GM23248 (cell line): ENCODE measurements around the gene TAB3. TPM values are rescaled to one million over a fixed set of nuclear protein-coding genes. Genes with fewer than 3 reads are reported as not detected.

Experiments
- DNase-seq: peaks from one replicate; pipeline ENCODE4 v3.0.0-alpha.2; 2015
- H2AFZ ChIP-seq: fragments of 200-600 bp; sonication (generic); 2 replicates; pipeline ENCODE4 v1.6.1; 2016; ENCODE audit warnings: antibody characterized with exemption
- H3F3A ChIP-seq: fragments of 200-600 bp; sonication (generic); 2 replicates; pipeline ENCODE4 v1.6.1; 2016; ENCODE audit warnings: mild to moderate bottlenecking, antibody characterized with exemption, mixed run types; ENCODE audit not compliant: insufficient read depth
- H3K27ac ChIP-seq: fragments of 200-600 bp; sonication (generic); 2 replicates; pipeline ENCODE4 v1.5.1; 2016; ENCODE audit warnings: mild to moderate bottlenecking
- H3K27me3 ChIP-seq: fragments of 200-600 bp; sonication (generic); replicated peaks from 2 replicates; pipeline ENCODE4 v1.6.1; 2016; ENCODE audit warnings: mild to moderate bottlenecking; ENCODE audit not compliant: insufficient read depth
- H3K36me3 ChIP-seq: fragments of 200-600 bp; sonication (generic); 2 replicates; pipeline ENCODE4 v1.6.1; 2016; ENCODE audit warnings: low read depth, mild to moderate bottlenecking
- H3K4me1 ChIP-seq: fragments of 200-600 bp; sonication (generic); 2 replicates; pipeline ENCODE4 v1.6.1; 2016; ENCODE audit warnings: mild to moderate bottlenecking; ENCODE audit not compliant: insufficient read depth
- H3K4me2 ChIP-seq: fragments of 200-600 bp; sonication (generic); one replicate; pipeline ENCODE4 v1.6.1; 2016; ENCODE audit warnings: mild to moderate bottlenecking; ENCODE audit not compliant: unreplicated experiment
- H3K4me3 ChIP-seq: fragments of 200-600 bp; sonication (generic); 2 replicates; pipeline ENCODE4 v1.5.1; 2016; ENCODE audit warnings: mild to moderate bottlenecking
- H3K79me2 ChIP-seq: fragments of 200-600 bp; sonication (generic); 2 replicates; pipeline ENCODE4 v1.6.1; 2016; ENCODE audit warnings: mild to moderate bottlenecking; ENCODE audit not compliant: insufficient read depth
- H3K9ac ChIP-seq: fragments of 200-600 bp; sonication (generic); 2 replicates; pipeline ENCODE4 v1.6.1; 2016; ENCODE audit warnings: mild to moderate bottlenecking
- H3K9me2 ChIP-seq: fragments of 200-600 bp; sonication (generic); 2 replicates; pipeline ENCODE4 v1.6.1; 2016; ENCODE audit warnings: mixed run types, mild to moderate bottlenecking, moderate library complexity; ENCODE audit not compliant: insufficient read depth
- H3K9me3 ChIP-seq: fragments of 200-600 bp; sonication (generic); one replicate; pipeline ENCODE4 v1.6.1; 2017; ENCODE audit warnings: low read depth
- H4K20me1 ChIP-seq: fragments of 200-600 bp; sonication (generic); 2 replicates; pipeline ENCODE4 v1.6.0; 2016; ENCODE audit not compliant: insufficient read depth
- EZH2 ChIP-seq: fragments of 200-600 bp; sonication (generic); IDR thresholded peaks from 2 replicates; pipeline ENCODE4 v1.6.1; 2018; ENCODE audit warnings: antibody characterized with exemption, mild to moderate bottlenecking; ENCODE audit not compliant: insufficient read depth, poor library complexity, severe bottlenecking
- EZH2phosphoT487 ChIP-seq: fragments of 200-600 bp; sonication (generic); IDR thresholded peaks from 2 replicates; pipeline ENCODE4 v1.6.1; 2018; ENCODE audit warnings: antibody characterized with exemption, moderate library complexity, mild to moderate bottlenecking, low read depth; ENCODE audit not compliant: insufficient read depth
- WGBS, 2 experiments: methylation state at CpG; one replicate each; pipeline ENCODE4 v1.1.6; 2015 to 2017; ENCODE audit warnings: low lambda C conversion rate in 2 of 2, low coverage in 1 of 2; ENCODE audit errors: missing lambda C conversion rate in 2 of 2; 5-methylcytosine and 5-hydroxymethylcytosine counted together
- in situ Hi-C: fragments of 300-500 bp; cut with MboI; formaldehyde crosslinking; loops from 2 replicates; pipeline ENCODE4 v1.15.0; 2020
- polyA plus RNA-seq: library from polyadenylated mRNA; unstranded; fragments of >200 nt; fragmentation: Nextera tagmentation; extraction: Ambion mirVana; gene quantifications from 2 replicates; pipeline ENCODE4 v1.2.1, GENCODE V29; 2016
- total RNA-seq: library from RNA; depleted of rRNA; stranded (reverse); fragments of >200 nt; shearing (Covaris generic); gene quantifications from 2 replicates; pipeline ENCODE4 v1.2.3, GENCODE V29; 2014

Gene TAB3
- total and polyA plus RNA-seq, 2 experiments from 2014 or later: 4.2 to 20.4 TPM

GRCh38 chrX:30888526-30889146, 418 bp downstream of the TAB3 start:
- no peaks in the 10 kb centered on the region for H3K9me2 ChIP-seq
- WGBS, 2 experiments: 0 to 2% methylated on average over 1 to 11 of the region's 45 CpGs
- H3K9ac ChIP-seq: peak overlapping the region; percentile 88
- TF ChIP-seq EZH2: no peak
- no peak for TF ChIP-seq EZH2phosphoT487
- peak; percentile 38 for DNase-seq
- H3K27me3 ChIP-seq: no peaks in the 10 kb centered on the region
- peak overlapping the region; percentile 90 for H3K4me2 ChIP-seq
- no peaks in the 10 kb centered on the region for H4K20me1 ChIP-seq
- H3K4me1 ChIP-seq: no peaks in the 10 kb centered on the region
- peak overlapping the region; percentile 62 for H3K27ac ChIP-seq
- H3F3A ChIP-seq: no peaks in the 10 kb centered on the region
- H2AFZ ChIP-seq: peak overlapping the region; percentile 82
- in situ Hi-C loops: no loop called here
- H3K4me3 ChIP-seq: peak overlapping the region; percentile 90
- no peaks in the 10 kb centered on the region for H3K36me3 ChIP-seq
- no peaks in the 10 kb centered on the region for H3K9me3 ChIP-seq
- peaks cover 52% of the 10 kb centered on the region for H3K79me2 ChIP-seq

- Histone ChIP-seq H4K20me1 (no peaks in the 10 kb centered on the region), H3K9me3 (no peaks in the 10 kb centered on the region), H3K4me3 (peak overlapping the region; percentile 90), H3K9ac (peak overlapping the region; percentile 88), H3K4me2 (peak overlapping the region; percentile 90), H3K36me3 (no peaks in the 10 kb centered on the region), H3K9me2 (no peaks in the 10 kb centered on the region), H3K79me2 (peaks cover 62% of the 10 kb centered on the region), H3F3A (no peaks in the 10 kb centered on the region), H3K27ac (no peak overlapping the region), H3K4me1 (no peaks in the 10 kb centered on the region), H3K27me3 (no peaks in the 10 kb centered on the region), H2AFZ (peak overlapping the region; percentile 82; the same call in 1 of the 2 replicates)
- no peak for TF ChIP-seq EZH2phosphoT487
- TF ChIP-seq EZH2: no peak
- WGBS, 2 experiments: 33% methylated on average over 3 to 4 of the region's 4 CpGs
- in situ Hi-C loops: no loop called here
- no peak for DNase-seq
Measured at GRCh38 chrX:30887721-30888120, 1.3 kb downstream of the TAB3 start.

- 95 to 96% methylated on average over 5 of the region's 5 CpGs for WGBS, 2 experiments
- no peak overlapping the region for H3K27ac ChIP-seq
- peaks cover 66% of the 10 kb centered on the region for H3K79me2 ChIP-seq
- H3K9me2 ChIP-seq: no peaks in the 10 kb centered on the region
- in situ Hi-C loops: no loop called here
- no peaks in the 10 kb centered on the region for H3K4me1 ChIP-seq
- no peak overlapping the region for H3K9ac ChIP-seq
- no peaks in the 10 kb centered on the region for H3K9me3 ChIP-seq
- TF ChIP-seq EZH2 (no peak), EZH2phosphoT487 (no peak)
- no peaks in the 10 kb centered on the region for H3F3A ChIP-seq
- H4K20me1 ChIP-seq: no peaks in the 10 kb centered on the region
- no peaks in the 10 kb centered on the region for H3K27me3 ChIP-seq
- no peak overlapping the region for H2AFZ ChIP-seq
- no peak for DNase-seq
- peak overlapping the region; percentile 90; the same call in 1 of the 2 replicates for H3K4me3 ChIP-seq
- peak overlapping the region; percentile 90 for H3K4me2 ChIP-seq
- H3K36me3 ChIP-seq: no peaks in the 10 kb centered on the region
Measured at GRCh38 chrX:30887288-30887687, 1.8 kb downstream of the TAB3 start.

- H3K4me3 ChIP-seq: no peak overlapping the region
- H4K20me1 ChIP-seq: no peaks in the 10 kb centered on the region
- H3K27ac ChIP-seq: no peak overlapping the region
- H3K27me3 ChIP-seq: no peaks in the 10 kb centered on the region
- H3K9me3 ChIP-seq: no peaks in the 10 kb centered on the region
- 89 to 92% methylated on average over 2 of the region's 2 CpGs for WGBS, 2 experiments
- H3F3A ChIP-seq: no peaks in the 10 kb centered on the region
- H2AFZ ChIP-seq: no peak overlapping the region
- no peak overlapping the region for H3K4me2 ChIP-seq
- in situ Hi-C loops: no loop called here
- no peaks in the 10 kb centered on the region for H3K36me3 ChIP-seq
- TF ChIP-seq EZH2phosphoT487 (no peak), EZH2 (no peak)
- DNase-seq: no peak
- H3K9ac ChIP-seq: no peak overlapping the region
- H3K79me2 ChIP-seq: peaks cover 87% of the 10 kb centered on the region
- no peaks in the 10 kb centered on the region for H3K9me2 ChIP-seq
- H3K4me1 ChIP-seq: no peaks in the 10 kb centered on the region
Measured at GRCh38 chrX:30885136-30885535, 3.9 kb downstream of the TAB3 start.

- Histone ChIP-seq H3K27ac (no peak overlapping the region), H3K4me2 (no peak overlapping the region), H2AFZ (no peak overlapping the region), H3K9me3 (no peaks in the 10 kb centered on the region), H3K4me1 (no peaks in the 10 kb centered on the region), H4K20me1 (no peaks in the 10 kb centered on the region), H3K27me3 (no peaks in the 10 kb centered on the region), H3F3A (no peaks in the 10 kb centered on the region), H3K4me3 (no peak overlapping the region), H3K79me2 (peaks cover 100% of the 10 kb centered on the region), H3K36me3 (no peaks in the 10 kb centered on the region), H3K9ac (no peak overlapping the region), H3K9me2 (no peaks in the 10 kb centered on the region)
- no peak for TF ChIP-seq EZH2
- TF ChIP-seq EZH2phosphoT487: no peak
- in situ Hi-C loops: no loop called here
- no peak for DNase-seq
- WGBS, 2 experiments: 55 to 59% methylated on average over 2 of the region's 2 CpGs
Measured at GRCh38 chrX:30883138-30883537, 5.9 kb downstream of the TAB3 start.
